Prostate gland (tissue), 1 donor: ENCODE data around the gene NTM.

Experiments used
- POLR2A ChIP-seq: fragments of 450-650 bp; IDR thresholded peaks from one replicate; pipeline ENCODE4 v1.6.1; 2016; ENCODE audit warnings: antibody characterized with exemption, mild to moderate bottlenecking
- POLR2AphosphoS5 ChIP-seq: sonication (generic); formaldehyde crosslinking; IDR thresholded peaks from one replicate; pipeline ENCODE4 v1.6.1; 2017; ENCODE audit warnings: antibody characterized with exemption

GRCh38 chr11:132137981-132138313 lies 767.5 kb downstream of the NTM start:
- TF ChIP-seq POLR2A (no peak), POLR2AphosphoS5 (no peak)
